ENCODE results near the gene PAQR8. TPM values are rescaled to one million over a fixed set of nuclear protein-coding genes. Genes with fewer than 3 reads are reported as not detected.

PAQR8 gene
- total and polyA plus RNA-seq, 2 of the 4 experiments (the other 2 are of a cell fraction) = 1.4 to 1.6 TPM

Other genes starting within 250 kb of the PAQR8 start
- gene IL17A, start 175.8 kb upstream of the PAQR8 start, total RNA-seq (2012; rRNA removed) = not detected in 2 replicates
- gene IL17A, start 175.8 kb upstream of the PAQR8 start, polyA plus RNA-seq (2012; rRNA removed) = not detected in 2 replicates
- gene IL17F, start 117.7 kb upstream of the PAQR8 start, total RNA-seq (2012; rRNA removed) = not detected in 2 replicates
- not detected in 2 replicates for gene IL17F, start 117.7 kb upstream of the PAQR8 start, polyA plus RNA-seq (2012; rRNA removed)
- gene MCM3, start 77.4 kb upstream of the PAQR8 start, total RNA-seq (2012; rRNA removed) = 66.5 and 76.7 TPM in 2 replicates
- gene MCM3, start 77.4 kb upstream of the PAQR8 start, polyA plus RNA-seq (2012; rRNA removed) = 47.6 and 54.6 TPM in 2 replicates
- 14.0 and 14.7 TPM in 2 replicates for gene EFHC1, start 58.2 kb downstream of the PAQR8 start, total RNA-seq (2012; rRNA removed)
- gene EFHC1, start 58.2 kb downstream of the PAQR8 start, polyA plus RNA-seq (2012; rRNA removed) = 17.6 and 23.0 TPM in 2 replicates
- gene TRAM2, start 214.9 kb downstream of the PAQR8 start, total RNA-seq (2012; rRNA removed) = 77.2 and 81.1 TPM in 2 replicates
- gene TRAM2, start 214.9 kb downstream of the PAQR8 start, polyA plus RNA-seq (2012; rRNA removed) = 94.2 and 95.7 TPM in 2 replicates